Measurements from ENCODE around the gene C10orf71. TPM values are rescaled to one million over a fixed set of nuclear protein-coding genes. Genes with fewer than 3 reads are reported as not detected.

The C10orf71 gene
- total and polyA plus RNA-seq, 2 of the 8 experiments (the other 6 are each of a cell fraction or from before 2014, with no cell fraction given), result not detected

DNA sequence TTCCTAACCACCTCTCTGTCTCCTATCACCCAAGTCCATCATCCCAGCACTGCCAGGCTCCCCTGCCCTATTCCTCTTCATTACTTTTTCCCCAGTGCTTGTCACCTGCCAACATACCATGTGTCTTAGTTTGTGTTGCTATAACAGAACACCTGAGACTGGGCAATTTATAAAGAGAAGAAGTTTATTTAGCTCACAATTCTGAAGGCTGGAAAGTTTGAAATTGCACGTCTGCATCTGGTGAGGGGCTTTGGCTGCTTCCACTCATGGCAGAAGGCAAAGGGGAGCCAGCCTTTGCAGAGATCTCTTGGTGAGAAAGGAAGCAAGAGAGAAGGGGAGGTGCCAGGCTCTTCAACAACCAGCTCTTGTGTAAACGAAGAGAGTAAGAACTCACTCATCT lies 49.6 kb downstream of the C10orf71 start:
- Histone ChIP-seq H3K4me2 (ENCODE audit: insufficient read depth in 1 of 2, low read depth in 2 of 2, low read length in 2 of 2) (no peak overlapping the region), H2BK12ac (ENCODE audit: low read depth, low read length) (no peak overlapping the region), H2BK20ac (ENCODE audit: low read length) (no peak overlapping the region), H3K4ac (replicated peaks; ENCODE audit: insufficient read length, low read depth, low read length) (no peak overlapping the region), H3K27ac (ENCODE audit: low read depth, low read length) (no peak overlapping the region), H3K4me1 (replicated peaks in 1 of 4; ENCODE audit: control insufficient read depth in 3 of 4, insufficient read depth in 4 of 4, low read length in 3 of 4) (no peaks in the 10 kb centered on the region), H3K23me2 (ENCODE audit: low read depth, low read length) (no peaks in the 10 kb centered on the region), H3K18ac (ENCODE audit: extremely low read depth, low read length) (no peak overlapping the region), H2BK120ac (replicated peaks; ENCODE audit: low read depth, low read length) (no peak overlapping the region), H3K4me3 (ENCODE audit: extremely low read depth in 1 of 4, insufficient read depth in 2 of 4, low read depth in 3 of 4, low read length in 4 of 4) (no peak overlapping the region), H3K79me1 (ENCODE audit: low read depth, low read length) (no peaks in the 10 kb centered on the region), H3K9me3 (ENCODE audit: insufficient read depth in 2 of 2, low read depth in 1 of 2, low read length in 1 of 2) (no peaks in the 10 kb centered on the region), H3K79me2 (ENCODE audit: control insufficient read depth in 1 of 2, insufficient read depth in 2 of 2, low read length in 2 of 2) (no peaks in the 10 kb centered on the region), H2BK5ac (ENCODE audit: low read depth, low read length) (no peak overlapping the region), H3K14ac (ENCODE audit: insufficient read length) (no peak overlapping the region), H2AFZ (ENCODE audit: low read length) (no peak overlapping the region), H2BK15ac (ENCODE audit: low read length) (no peak overlapping the region), H3K9ac (replicated peaks in 1 of 4; ENCODE audit: extremely low read depth in 1 of 4, low read depth in 3 of 4, low read length in 3 of 4) (no peak overlapping the region), H3K56ac (replicated peaks; ENCODE audit: insufficient read length, low read depth, low read length) (no peak overlapping the region), H3K27me3 (replicated peaks in 1 of 4; ENCODE audit: control insufficient read depth in 3 of 4, extremely low read depth in 1 of 4, insufficient read depth in 3 of 4, low read length in 3 of 4) (no peaks in the 10 kb centered on the region), H3K23ac (ENCODE audit: insufficient read length) (no peak overlapping the region), H4K5ac (ENCODE audit: insufficient read length, low read depth, low read length) (no peak overlapping the region), H3K36me3 (ENCODE audit: control insufficient read depth in 2 of 4, insufficient read depth in 4 of 4, low read length in 3 of 4) (no peaks in the 10 kb centered on the region), H4K8ac (ENCODE audit: extremely low read depth, insufficient read depth, low read length) (no peak overlapping the region), H2AK5ac (ENCODE audit: low read depth, low read length) (no peak overlapping the region), H4K20me1 (replicated peaks in 1 of 2; ENCODE audit: control insufficient read depth in 1 of 2, insufficient read depth in 2 of 2, low read length in 2 of 2) (no peaks in the 10 kb centered on the region), H4K91ac (replicated peaks; ENCODE audit: insufficient read length, low read length) (no peak overlapping the region)
- CTCF ChIA-PET (ENCODE audit: partially characterized antibody), result no interaction called here
- WGBS, 2 experiments (ENCODE audit: extremely low coverage in 1 of 2, insufficient coverage in 1 of 2, insufficient read length in 1 of 2, insufficient replicate concordance in 2 of 2, low coverage in 1 of 2, low lambda C conversion rate in 2 of 2, missing lambda C conversion rate in 1 of 2), result 86% methylated on average over 2 of the region's 2 CpGs; no CpG with 5 or more reads in 1 of the 2 experiments
- POLR2A ChIA-PET (ENCODE audit: partially characterized antibody), result no interaction called here
- DNase-seq (ENCODE audit: low read depth in 1 of 2, low spot score in 2 of 2) (no peak), FAIRE-seq (no peak)
- TF ChIP-seq, protein P1, sequence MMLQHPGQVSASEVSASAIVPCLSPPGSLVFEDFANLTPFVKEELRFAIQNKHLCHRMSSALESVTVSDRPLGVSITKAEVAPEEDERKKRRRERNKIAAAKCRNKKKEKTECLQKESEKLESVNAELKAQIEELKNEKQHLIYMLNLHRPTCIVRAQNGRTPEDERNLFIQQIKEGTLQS (IDR thresholded peaks at IDR 0.05; ENCODE audit: insufficient read depth, low read depth, low read length), result no peak
- TF ChIP-seq SAP30 (IDR thresholded peaks at IDR 0.05; ENCODE audit: insufficient read depth, insufficient replicate concordance, low read length) (no peak), PHF8 (conservative IDR thresholded peaks at IDR 0.05; ENCODE audit: low read depth, low read length) (no peak), TEAD4 (IDR thresholded peaks at IDR 0.05; ENCODE audit: low read depth, low read length) (no peak), RFX5 (IDR thresholded peaks at IDR 0.05; ENCODE audit: borderline replicate concordance, low read depth, low read length) (no peak), KDM4A (IDR thresholded peaks at IDR 0.05; ENCODE audit: low read depth, low read length, severe bottlenecking) (no peak), SIN3A (conservative IDR thresholded peaks at IDR 0.05 in 1 of 2, IDR thresholded peaks at IDR 0.05 in 1 of 2; ENCODE audit: low read depth in 1 of 2, low read length in 2 of 2) (no peak), CEBPB (IDR thresholded peaks at IDR 0.05; ENCODE audit: low read depth, low read length) (no peak), SP2 (IDR thresholded peaks at IDR 0.05; ENCODE audit: low read length) (no peak), MAFK (IDR thresholded peaks at IDR 0.05; ENCODE audit: low read depth, low read length) (no peak), BACH1 (IDR thresholded peaks at IDR 0.05; ENCODE audit: low read length) (no peak)
- TF ChIP-seq, protein P2, sequence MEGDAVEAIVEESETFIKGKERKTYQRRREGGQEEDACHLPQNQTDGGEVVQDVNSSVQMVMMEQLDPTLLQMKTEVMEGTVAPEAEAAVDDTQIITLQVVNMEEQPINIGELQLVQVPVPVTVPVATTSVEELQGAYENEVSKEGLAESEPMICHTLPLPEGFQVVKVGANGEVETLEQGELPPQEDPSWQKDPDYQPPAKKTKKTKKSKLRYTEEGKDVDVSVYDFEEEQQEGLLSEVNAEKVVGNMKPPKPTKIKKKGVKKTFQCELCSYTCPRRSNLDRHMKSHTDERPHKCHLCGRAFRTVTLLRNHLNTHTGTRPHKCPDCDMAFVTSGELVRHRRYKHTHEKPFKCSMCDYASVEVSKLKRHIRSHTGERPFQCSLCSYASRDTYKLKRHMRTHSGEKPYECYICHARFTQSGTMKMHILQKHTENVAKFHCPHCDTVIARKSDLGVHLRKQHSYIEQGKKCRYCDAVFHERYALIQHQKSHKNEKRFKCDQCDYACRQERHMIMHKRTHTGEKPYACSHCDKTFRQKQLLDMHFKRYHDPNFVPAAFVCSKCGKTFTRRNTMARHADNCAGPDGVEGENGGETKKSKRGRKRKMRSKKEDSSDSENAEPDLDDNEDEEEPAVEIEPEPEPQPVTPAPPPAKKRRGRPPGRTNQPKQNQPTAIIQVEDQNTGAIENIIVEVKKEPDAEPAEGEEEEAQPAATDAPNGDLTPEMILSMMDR (IDR thresholded peaks at IDR 0.05; ENCODE audit: control extremely low read depth in 1 of 3, insufficient read depth in 1 of 3, low read depth in 1 of 3, low read length in 3 of 3), result no peak
